H1 (cell line): Measurements from ENCODE around the gene PAK1IP1. TPM values are rescaled to one million over a fixed set of nuclear protein-coding genes. Genes with fewer than 3 reads are reported as not detected.

Experiments
- CTCF ChIA-PET: fragments of 300-600 bp; sonication (Branson Sonifier 250); formaldehyde crosslinking; loops from one replicate; lab custom pipeline; 2021; ENCODE audit not compliant: partially characterized antibody; lab: Charles Lee
- POLR2A ChIA-PET: fragments of 300-600 bp; sonication (Branson Sonifier 250); formaldehyde crosslinking; loops from one replicate; lab custom pipeline; 2021; ENCODE audit warnings: inconsistent platforms; ENCODE audit not compliant: partially characterized antibody; lab: Charles Lee
- DNase-seq, 2 experiments: peaks; one replicate each; pipeline versions ENCODE4 v3.0.0 to v3.0.0-alpha.2; 2010 to 2022; ENCODE audit warnings: low spot score in 2 of 2, low read depth in 1 of 2, mixed read lengths in 1 of 2
- FAIRE-seq: peaks from 2 replicates; lab custom pipeline; 2011; peaks lifted over from hg19 to GRCh38; lab: Jason Lieb, UNC
- H2AFZ ChIP-seq: 2 replicates; pipeline ENCODE4 v1.8.1; 2012; ENCODE audit warnings: low read length, inconsistent platforms
- H2AK5ac ChIP-seq: 2 replicates; pipeline ENCODE4 v1.6.1; 2013; ENCODE audit warnings: low read depth, low read length
- H2BK120ac ChIP-seq: replicated peaks from 2 replicates; pipeline ENCODE3; 2013; ENCODE audit warnings: low read depth, low read length, inconsistent platforms
- H2BK12ac ChIP-seq: 2 replicates; pipeline ENCODE4 v1.6.1; 2013; ENCODE audit warnings: low read depth, low read length
- H2BK15ac ChIP-seq: 2 replicates; pipeline ENCODE4 v1.6.1; 2013; ENCODE audit warnings: low read length
- H2BK20ac ChIP-seq: 2 replicates; pipeline ENCODE4 v1.6.1; 2013; ENCODE audit warnings: low read length
- H2BK5ac ChIP-seq: 2 replicates; pipeline ENCODE4 v1.6.1; 2013; ENCODE audit warnings: low read depth, low read length
- H3K14ac ChIP-seq: 2 replicates; pipeline ENCODE4 v1.6.1; 2013; ENCODE audit warnings: inconsistent platforms; ENCODE audit not compliant: insufficient read length
- H3K18ac ChIP-seq: 2 replicates; pipeline ENCODE4 v1.6.1; 2013; ENCODE audit warnings: low read length; ENCODE audit errors: extremely low read depth
- H3K23ac ChIP-seq: 2 replicates; pipeline ENCODE4 v1.6.1; 2013; ENCODE audit warnings: inconsistent platforms; ENCODE audit not compliant: insufficient read length
- H3K23me2 ChIP-seq: 2 replicates; pipeline ENCODE4 v1.6.1; 2013; ENCODE audit warnings: low read depth, low read length
- H3K27ac ChIP-seq: 2 replicates; pipeline ENCODE4 v1.6.1; 2011; ENCODE audit warnings: low read depth, low read length, inconsistent platforms
- H3K27me3 ChIP-seq, 4 experiments: replicated peaks in 1 of 4; 1 replicate in 1 of 4; 2 replicates in 3 of 4; pipeline versions ENCODE4 v1.6.1 to v1.8.1; 2011 to 2013; ENCODE audit warnings: low read length in 3 of 4, mild to moderate bottlenecking in 3 of 4, inconsistent platforms in 2 of 4, mixed read lengths in 2 of 4, moderate library complexity in 1 of 4; ENCODE audit not compliant: control insufficient read depth in 3 of 4, insufficient read depth in 3 of 4; ENCODE audit errors: extremely low read depth in 1 of 4
- H3K36me3 ChIP-seq, 4 experiments: 2 replicates each; pipeline versions ENCODE4 v1.6.1 to v1.8.1; 2011 to 2013; ENCODE audit warnings: mild to moderate bottlenecking in 4 of 4, low read length in 3 of 4, moderate library complexity in 2 of 4, control low read depth in 1 of 4, inconsistent platforms in 1 of 4; ENCODE audit not compliant: insufficient read depth in 4 of 4, control insufficient read depth in 2 of 4
- H3K4ac ChIP-seq: replicated peaks from 2 replicates; pipeline ENCODE3; 2013; ENCODE audit warnings: low read length, low read depth, mixed read lengths, inconsistent platforms; ENCODE audit not compliant: insufficient read length
- H3K4me1 ChIP-seq, 4 experiments: replicated peaks in 1 of 4; 1 replicate in 1 of 4; 2 replicates in 3 of 4; pipeline versions ENCODE4 v1.6.1 to v1.8.1; 2011 to 2013; ENCODE audit warnings: low read length in 3 of 4, inconsistent platforms in 2 of 4, mixed read lengths in 1 of 4; ENCODE audit not compliant: insufficient read depth in 4 of 4, control insufficient read depth in 3 of 4
- H3K4me2 ChIP-seq, 2 experiments: 2 replicates each; pipeline versions ENCODE4 v1.6.1 to v1.8.1; 2011 to 2013; ENCODE audit warnings: low read depth in 2 of 2, low read length in 2 of 2, control low read depth in 1 of 2, inconsistent platforms in 1 of 2, mild to moderate bottlenecking in 1 of 2; ENCODE audit not compliant: insufficient read depth in 1 of 2
- H3K4me3 ChIP-seq, 4 experiments: fragments of 200-600, 300-600 bp in 1 of 4; sonication (generic), shearing (Covaris generic), sonication (Bioruptor Twin) in 1 of 4; 2 replicates each; pipeline versions ENCODE4 v1.5.1 to v1.8.1; 2011 to 2016; ENCODE audit warnings: low read length in 4 of 4, low read depth in 3 of 4, control low read depth in 2 of 4, inconsistent platforms in 2 of 4, mild to moderate bottlenecking in 2 of 4, mixed read lengths in 1 of 4, moderate library complexity in 1 of 4; ENCODE audit not compliant: insufficient read depth in 2 of 4; ENCODE audit errors: extremely low read depth in 1 of 4
- H3K56ac ChIP-seq: replicated peaks from 2 replicates; pipeline ENCODE3; 2013; ENCODE audit warnings: low read depth, mild to moderate bottlenecking, mixed read lengths, low read length, inconsistent platforms; ENCODE audit not compliant: insufficient read length
- H3K79me1 ChIP-seq: 2 replicates; pipeline ENCODE4 v1.6.1; 2013; ENCODE audit warnings: low read depth, low read length, control low read depth
- H3K79me2 ChIP-seq, 2 experiments: 2 replicates each; pipeline versions ENCODE4 v1.6.1 to v1.8.1; 2012 to 2013; ENCODE audit warnings: low read length in 2 of 2, mild to moderate bottlenecking in 2 of 2, inconsistent platforms in 1 of 2; ENCODE audit not compliant: insufficient read depth in 2 of 2, control insufficient read depth in 1 of 2
- H3K9ac ChIP-seq, 4 experiments: replicated peaks in 1 of 4; 1 replicate in 1 of 4; 2 replicates in 3 of 4; pipeline versions ENCODE4 v1.6.1 to v1.8.1; 2011 to 2013; ENCODE audit warnings: low read depth in 3 of 4, low read length in 3 of 4, control low read depth in 2 of 4, mild to moderate bottlenecking in 2 of 4, moderate library complexity in 2 of 4, inconsistent platforms in 1 of 4; ENCODE audit errors: extremely low read depth in 1 of 4
- H3K9me3 ChIP-seq, 2 experiments: 2 replicates each; pipeline versions ENCODE4 v1.6.1 to v1.8.1; 2012 to 2013; ENCODE audit warnings: mild to moderate bottlenecking in 2 of 2, moderate library complexity in 2 of 2, control low read depth in 1 of 2, inconsistent platforms in 1 of 2, low read depth in 1 of 2, low read length in 1 of 2, mixed read lengths in 1 of 2; ENCODE audit not compliant: insufficient read depth in 2 of 2
- H4K20me1 ChIP-seq, 2 experiments: replicated peaks in 1 of 2; 2 replicates each; pipeline versions ENCODE3 to v1.8.1; 2011 to 2013; ENCODE audit warnings: inconsistent platforms in 2 of 2, low read length in 2 of 2, mild to moderate bottlenecking in 1 of 2; ENCODE audit not compliant: insufficient read depth in 2 of 2, control insufficient read depth in 1 of 2
- H4K5ac ChIP-seq: 2 replicates; pipeline ENCODE4 v1.6.1; 2013; ENCODE audit warnings: low read length, low read depth, mixed read lengths, inconsistent platforms; ENCODE audit not compliant: insufficient read length
- H4K8ac ChIP-seq: 2 replicates; pipeline ENCODE4 v1.8.0; 2013; ENCODE audit warnings: mild to moderate bottlenecking, moderate library complexity, low read length, inconsistent platforms; ENCODE audit not compliant: insufficient read depth; ENCODE audit errors: extremely low read depth
- H4K91ac ChIP-seq: replicated peaks from 2 replicates; pipeline ENCODE3; 2013; ENCODE audit warnings: low read length, mixed read lengths, inconsistent platforms; ENCODE audit not compliant: insufficient read length
- ASH2L ChIP-seq: fragments of 200-600, 300-600 bp; sonication (generic); IDR thresholded peaks from one replicate; pipeline ENCODE4 v1.7.1; 2017; ENCODE audit warnings: low read length
- BCL11A ChIP-seq, 2 experiments: IDR thresholded peaks; one replicate each; pipeline ENCODE4 v1.6.1; 2011; ENCODE audit warnings: low read depth in 2 of 2, low read length in 2 of 2, mild to moderate bottlenecking in 2 of 2
- E2F6 ChIP-seq: IDR thresholded peaks from 2 replicates; pipeline ENCODE4 v1.6.1; 2012; ENCODE audit warnings: inconsistent platforms
- EGR1 ChIP-seq: IDR thresholded peaks from 2 replicates; pipeline ENCODE4 v1.6.1; 2011; ENCODE audit warnings: low read depth, low read length, borderline replicate concordance
- EP300 ChIP-seq, 2 experiments: IDR thresholded peaks; 1 replicate in 1 of 2; 2 replicates in 1 of 2; pipeline ENCODE4 v1.6.1; 2011 to 2012; ENCODE audit warnings: low read depth in 2 of 2, low read length in 2 of 2, mild to moderate bottlenecking in 2 of 2, borderline replicate concordance in 1 of 2, inconsistent platforms in 1 of 2, moderate library complexity in 1 of 2
- KDM1A ChIP-seq: fragments of 200-600, 300-600 bp; sonication (generic); IDR thresholded peaks from 2 replicates; pipeline ENCODE4 v1.7.1; 2016; ENCODE audit warnings: mild to moderate bottlenecking, low read length, borderline replicate concordance
- POLR2A ChIP-seq, 2 experiments: IDR thresholded peaks; 1 replicate in 1 of 2; 2 replicates in 1 of 2; pipeline ENCODE4 v1.6.1; 2011; ENCODE audit warnings: low read depth in 2 of 2, low read length in 2 of 2, mild to moderate bottlenecking in 2 of 2; ENCODE audit errors: control extremely low read depth in 1 of 2
- POLR2AphosphoS5 ChIP-seq: IDR thresholded peaks from 2 replicates; pipeline ENCODE4 v1.6.1; 2011; ENCODE audit warnings: low read depth, low read length
- RAD21 ChIP-seq, 2 experiments: IDR thresholded peaks in 1 of 2; conservative IDR thresholded peaks in 1 of 2; 2 replicates each; pipeline ENCODE4 v1.6.1; 2011; ENCODE audit warnings: low read depth in 2 of 2, low read length in 2 of 2, improper control_type of control experiment in 1 of 2, inconsistent platforms in 1 of 2, mild to moderate bottlenecking in 1 of 2, moderate library complexity in 1 of 2
- USF2 ChIP-seq: IDR thresholded peaks from 2 replicates; pipeline ENCODE4 v1.6.1; 2011; ENCODE audit warnings: low read length, improper control_type of control experiment
- ZNF274 ChIP-seq: IDR thresholded peaks from 2 replicates; pipeline ENCODE4 v1.7.0; 2012; ENCODE audit warnings: low read length, borderline replicate concordance; ENCODE audit errors: extremely low read depth
- WGBS, 2 experiments: shearing (Covaris generic) in 1 of 2; methylation state at CpG; one replicate each; pipeline versions ENCODE4 v1.1.6 to v1.1.7; 2013 to 2015; ENCODE audit warnings: low lambda C conversion rate in 2 of 2, mixed read lengths in 2 of 2, inconsistent platforms in 1 of 2, low coverage in 1 of 2, missing lambda C conversion rate in 1 of 2; ENCODE audit not compliant: insufficient replicate concordance in 2 of 2, insufficient coverage in 1 of 2, insufficient read length in 1 of 2; ENCODE audit errors: extremely low coverage in 1 of 2, missing lambda C conversion rate in 1 of 2; 5-methylcytosine and 5-hydroxymethylcytosine counted together
- polyA plus RNA-seq, 7 experiments: library from polyadenylated mRNA; depleted of rRNA in 3 of 7; stranded (reverse) in 5 of 7; unstranded in 2 of 7; fragments of >200 nt in 5 of 7; fragments of 200-250 nt in 2 of 7; gene quantifications; 1 replicate in 5 of 7; 2 replicates in 1 of 7; 4 replicates in 1 of 7; pipeline versions ENCODE4 v1.2.1 to v1.2.3, GENCODE V29; 2011 to 2013; ENCODE audit warnings: missing spikeins in 2 of 7, mixed read lengths in 2 of 7
- total RNA-seq: library from RNA; stranded (reverse); fragmentation: NEBNext Ultra II Directional; extraction: Animal tissue kit (Norgen Biotek cat#: 25700); gene quantifications from 2 replicates; pipeline ENCODE4 v1.2.1, GENCODE V29; 2021

The PAK1IP1 gene
- total and polyA plus RNA-seq, 2 of the 8 experiments (the other 6 are each of a cell fraction or from before 2014, with no cell fraction given) = 19.7 to 43.6 TPM

- Histone ChIP-seq H4K8ac (no peak overlapping the region), H2BK15ac (no peak overlapping the region), H3K23ac (no peak overlapping the region), H3K27ac (no peak overlapping the region), H2BK12ac (no peak overlapping the region), H2AFZ (no peak overlapping the region), H3K36me3 (peaks cover 13 to 39% (median 23%) of the 10 kb centered on the region in 4 experiments), H3K4ac (no peak overlapping the region), H4K5ac (no peak overlapping the region), H2BK120ac (no peak overlapping the region), H3K14ac (no peak overlapping the region), H3K56ac (no peak overlapping the region), H2BK20ac (no peak overlapping the region), H3K9me3 (no peaks in the 10 kb centered on the region), H2AK5ac (no peak overlapping the region), H3K9ac (0 out of 7 replicates have a peak overlapping the region, but pooled peaks of 1 of the 4 experiments have one; percentile 46), H2BK5ac (no peak overlapping the region), H3K23me2 (peaks cover 6% of the 10 kb centered on the region; the same call in 1 of the 2 replicates), H4K91ac (no peak overlapping the region), H3K79me1 (peaks cover 8% of the 10 kb centered on the region), H3K4me2 (peak overlapping the region; percentile 63 to 72; a peak in 2 of 4 replicates), H3K27me3 (no peaks in the 10 kb centered on the region), H3K4me3 (peak overlapping the region in 1 of 4 experiments; percentile 90; a peak in 1 of 8 replicates), H3K18ac (no peak overlapping the region), H4K20me1 (no peaks in the 10 kb centered on the region), H3K4me1 (peaks cover 0 to 3% (median 0%) of the 10 kb centered on the region in 4 experiments; a peak in 2 of 7 replicates), H3K79me2 (peaks cover 25 to 74% of the 10 kb centered on the region in 2 experiments)
- ChIA-PET CTCF (interaction anchor here (0.9 kb wide), 1 partner anchor 189 kb away, joined by 3 read pairs; no protein-coding TSS in a partner anchor), POLR2A (interaction anchor here (0.9 to 2.3 kb wide), 4 partner anchors 10 to 37 kb away, joined by 3 to 5 read pairs (median 3); no protein-coding TSS in a partner anchor)
- FAIRE-seq (no peak), DNase-seq (no peak)
- WGBS, 2 experiments = 97% methylated on average over 4 of the region's 4 CpGs; no CpG with 5 or more reads in 1 of the 2 experiments
- TF ChIP-seq ASH2L (no peak), BCL11A (IDR thresholded peaks at IDR 0.05; ENCODE audit: low read depth in 2 of 2, low read length in 2 of 2) (no peak), KDM1A (no peak), RAD21 (IDR thresholded peaks at IDR 0.05 in 1 of 2, conservative IDR thresholded peaks at IDR 0.05 in 1 of 2; ENCODE audit: low read depth in 2 of 2, low read length in 2 of 2) (no peak), EP300 (IDR thresholded peaks at IDR 0.05; ENCODE audit: borderline replicate concordance in 1 of 2, low read depth in 2 of 2, low read length in 2 of 2) (no peak), ZNF274 (no peak), POLR2A (IDR thresholded peaks at IDR 0.05; ENCODE audit: control extremely low read depth in 1 of 2, low read depth in 2 of 2, low read length in 2 of 2) (no peak), E2F6 (no peak), USF2 (no peak), POLR2AphosphoS5 (no peak), EGR1 (no peak)
Observed at GRCh38 chr6:10696655-10697054, 1.9 kb downstream of the PAK1IP1 start.
